GM20431 (cell line): ENCODE data around the gene TXNL4A.
"Not testable (repeated sequence)": the region's sequence is repeated elsewhere in the genome, so short reads cannot be mapped to it uniquely, and the experiment has no call there.

Source experiments
- in situ Hi-C: fragments of 300-500 bp; cut with MseI, MboI; formaldehyde crosslinking; loops from one replicate; pipeline ENCODE4 v1.15.0; 2020; ENCODE audit warnings: low sequenced_read_pairs; ENCODE audit not compliant: unreplicated experiment

Gene TXNL4A

GRCh38 chr18:80000877-80001276 lies 12.5 kb upstream of the TXNL4A start:
- in situ Hi-C loops, result no loop called here

DNA sequence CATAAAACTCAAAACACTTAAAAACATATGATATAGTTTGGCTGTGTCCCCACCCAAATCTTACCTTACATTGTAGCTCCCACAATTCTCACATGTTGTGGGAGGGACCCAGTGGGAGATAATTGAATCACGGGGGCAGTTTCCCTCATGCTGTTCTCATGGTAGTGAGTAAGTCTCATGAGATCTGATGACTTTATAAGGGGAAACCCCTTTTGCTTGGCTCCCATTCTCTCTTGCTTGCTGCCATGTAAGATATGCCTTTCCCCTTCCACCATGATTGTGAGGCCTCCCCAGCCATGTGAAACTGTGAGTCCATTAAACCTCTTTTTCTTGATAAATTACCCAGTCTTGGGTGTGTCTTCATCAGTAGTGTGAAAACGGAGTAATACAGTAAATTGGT lies 11.3 kb upstream of the TXNL4A start:
- in situ Hi-C loops, result not testable (repeated sequence)

GRCh38 chr18:79991494-79991893 lies 3.1 kb upstream of the TXNL4A start:
- in situ Hi-C loops, result no loop called here

- in situ Hi-C loops, result no loop called here
These were observed 783 bp upstream of the TXNL4A start for GRCh38 chr18:79989195-79989497.

DNA sequence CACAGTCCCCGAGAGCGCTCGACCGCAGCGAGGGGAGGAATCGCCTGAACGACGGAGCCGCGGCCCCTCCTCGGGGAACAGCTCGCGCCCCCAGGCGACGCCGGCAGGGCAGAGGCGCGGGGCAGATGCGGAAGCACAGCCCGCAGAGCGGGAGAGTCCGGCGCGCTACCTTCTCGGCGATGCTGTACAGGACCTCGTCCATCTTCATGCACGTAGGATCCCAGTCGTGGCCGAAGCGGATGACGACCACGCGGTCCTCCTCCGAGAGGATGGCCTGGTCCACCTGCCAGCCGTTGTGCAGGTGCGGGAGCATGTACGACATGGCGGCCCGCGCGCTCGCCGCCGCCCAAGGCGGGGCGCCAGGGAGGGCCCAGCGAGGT lies 302 bp downstream of the TXNL4A start:
- in situ Hi-C loops, result no loop called here

DNA sequence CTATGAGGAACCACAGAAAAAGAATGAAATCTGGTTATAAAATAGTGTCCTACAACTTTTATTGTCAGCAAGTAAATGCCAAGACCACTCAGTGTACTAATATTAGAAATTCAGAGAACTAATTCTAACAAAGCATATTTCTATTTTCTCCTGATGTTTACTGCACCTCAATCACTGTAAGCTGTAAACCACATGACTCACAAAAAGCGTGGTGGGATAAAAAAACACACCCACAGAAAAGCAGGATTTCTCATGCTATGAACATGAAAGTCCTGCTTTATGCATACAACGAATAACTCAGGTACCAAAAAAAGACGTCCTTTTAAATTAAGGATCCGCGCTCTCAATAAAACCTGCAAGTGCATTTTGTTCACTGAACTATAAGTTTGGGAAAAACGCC lies 797 bp downstream of the TXNL4A start:
- in situ Hi-C loops, result no loop called here

DNA sequence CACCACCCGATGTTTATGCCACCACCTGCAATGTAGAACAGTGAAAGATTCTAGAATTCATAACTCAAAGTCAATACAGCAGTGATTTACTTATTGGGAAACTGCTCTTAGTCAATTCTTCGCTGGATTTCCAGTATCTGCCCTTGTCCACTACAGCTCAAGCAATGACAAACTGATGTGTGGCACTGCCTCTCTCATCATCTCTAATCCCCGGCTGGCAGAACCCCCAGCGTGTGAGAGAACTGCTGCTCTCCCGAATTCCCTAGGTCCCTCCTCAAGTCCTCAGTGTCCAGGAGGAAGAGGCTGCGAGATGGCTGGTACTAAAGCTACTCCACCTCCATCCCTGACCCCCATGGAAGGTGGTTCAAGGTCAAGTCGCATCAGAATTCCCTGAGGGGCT lies 1.6 kb downstream of the TXNL4A start:
- in situ Hi-C loops, result no loop called here

DNA sequence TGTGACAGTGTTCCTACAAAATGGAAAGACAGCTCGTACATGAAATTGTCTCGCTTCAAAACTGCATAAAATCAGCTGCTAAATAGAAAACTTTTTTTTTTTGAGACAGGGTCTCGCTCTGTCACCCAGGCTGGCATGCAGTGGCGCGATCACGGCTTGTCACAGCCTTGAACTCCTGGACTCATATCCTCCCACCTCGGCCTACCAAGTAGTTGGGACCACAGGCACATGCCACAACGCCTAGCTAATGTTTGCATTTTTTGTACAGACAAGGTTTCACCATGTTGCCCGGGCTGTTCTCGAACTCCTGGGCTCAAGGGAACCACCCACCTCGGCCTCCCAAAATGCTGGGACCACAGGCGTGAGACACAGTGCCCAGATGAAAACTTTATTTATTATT lies 3.2 kb downstream of the TXNL4A start:
- in situ Hi-C loops, result no loop called here

DNA sequence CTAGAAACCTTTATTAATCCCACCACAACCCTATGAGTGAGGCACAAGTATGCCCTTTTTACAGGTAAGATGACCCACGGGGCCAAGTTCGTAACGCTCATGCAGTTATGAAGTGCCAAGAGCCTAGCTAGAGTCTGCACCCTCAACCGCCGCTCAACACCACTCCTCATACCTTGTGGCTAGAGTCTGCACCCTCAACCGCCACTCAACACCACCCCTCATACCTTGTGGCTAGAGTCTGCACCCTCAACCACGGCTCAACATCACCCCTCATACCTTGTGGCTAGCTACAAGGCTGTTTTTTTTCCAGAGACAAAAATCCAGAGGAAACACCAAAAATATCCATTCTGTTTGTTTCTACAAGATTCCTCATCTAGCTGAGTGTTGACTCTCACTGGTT lies 4.6 kb downstream of the TXNL4A start:
- in situ Hi-C loops, result no loop called here

DNA sequence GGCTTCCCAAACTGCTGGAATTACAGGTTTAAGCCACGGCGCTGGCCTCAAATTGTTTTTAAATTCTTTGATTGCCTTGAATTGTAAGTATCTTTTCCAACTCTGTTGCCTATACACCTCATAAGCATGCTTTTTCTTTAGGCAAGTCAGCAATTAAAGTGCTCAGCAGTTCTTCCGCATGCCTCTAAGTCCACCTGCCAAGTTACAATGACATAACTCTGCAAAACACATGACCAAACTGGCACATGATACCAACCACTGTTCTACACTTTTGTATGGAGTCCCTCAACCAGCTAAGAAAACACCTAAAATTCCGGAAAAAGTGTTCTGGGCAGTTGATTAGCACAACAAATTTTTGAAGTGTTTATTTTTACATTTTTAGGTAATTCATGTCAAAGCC lies 5.1 kb downstream of the TXNL4A start:
- in situ Hi-C loops, result no loop called here

- in situ Hi-C loops, result no loop called here
These were observed 5.6 kb downstream of the TXNL4A start for GRCh38 chr18:79982736-79983135.

DNA sequence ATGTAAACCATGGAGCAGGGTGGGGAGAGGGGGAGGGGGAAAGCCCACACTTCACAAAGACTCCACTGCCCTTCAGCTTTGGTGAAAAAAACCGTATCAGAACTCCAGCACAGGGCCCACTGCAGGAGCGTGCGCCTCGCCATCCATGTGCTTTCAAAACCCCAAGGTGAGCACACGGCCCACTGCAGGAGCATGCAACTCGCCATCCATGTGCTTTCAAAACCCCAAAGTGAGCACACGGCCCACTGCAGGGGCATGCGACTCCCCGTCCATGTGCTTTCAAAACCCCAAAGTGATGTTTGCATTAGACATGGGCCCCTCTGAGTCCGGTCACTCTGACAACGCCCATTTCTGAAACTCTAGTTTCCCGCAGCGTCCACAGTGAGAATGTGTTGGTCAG lies 7.8 kb downstream of the TXNL4A start:
- in situ Hi-C loops, result no loop called here

- in situ Hi-C loops, result no loop called here
These were observed 8.5 kb downstream of the TXNL4A start for GRCh38 chr18:79979843-79980242.

- in situ Hi-C loops, result no loop called here
These were observed 12.2 kb downstream of the TXNL4A start for GRCh38 chr18:79975985-79976680.

GRCh38 chr18:79975043-79975442 lies 13.3 kb downstream of the TXNL4A start:
- in situ Hi-C loops, result no loop called here

GRCh38 chr18:79974025-79974654 lies 14.2 kb downstream of the TXNL4A start:
- in situ Hi-C loops, result no loop called here

DNA sequence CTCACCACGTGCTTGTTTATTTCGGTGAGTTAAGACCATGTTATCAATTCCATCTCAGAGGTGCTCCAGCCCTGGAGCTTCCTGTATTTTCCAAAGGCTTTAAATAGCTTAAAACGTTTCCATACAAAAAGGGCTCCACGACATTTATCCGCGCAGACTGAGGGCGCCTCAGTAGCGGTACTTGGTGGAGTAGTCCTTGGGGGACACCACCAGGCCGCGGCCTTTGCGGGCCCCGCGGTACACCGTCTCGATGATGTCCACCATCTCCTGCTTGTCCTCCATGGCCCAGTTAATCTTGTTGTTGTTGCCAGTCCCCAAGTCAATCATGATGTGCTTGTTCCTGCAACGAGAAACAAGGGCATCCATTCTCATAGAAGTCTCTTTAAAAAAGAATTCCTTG lies 14.8 kb downstream of the TXNL4A start:
- in situ Hi-C loops, result no loop called here

- in situ Hi-C loops, result no loop called here
These were observed 15.6 kb downstream of the TXNL4A start for GRCh38 chr18:79972720-79973119.

DNA sequence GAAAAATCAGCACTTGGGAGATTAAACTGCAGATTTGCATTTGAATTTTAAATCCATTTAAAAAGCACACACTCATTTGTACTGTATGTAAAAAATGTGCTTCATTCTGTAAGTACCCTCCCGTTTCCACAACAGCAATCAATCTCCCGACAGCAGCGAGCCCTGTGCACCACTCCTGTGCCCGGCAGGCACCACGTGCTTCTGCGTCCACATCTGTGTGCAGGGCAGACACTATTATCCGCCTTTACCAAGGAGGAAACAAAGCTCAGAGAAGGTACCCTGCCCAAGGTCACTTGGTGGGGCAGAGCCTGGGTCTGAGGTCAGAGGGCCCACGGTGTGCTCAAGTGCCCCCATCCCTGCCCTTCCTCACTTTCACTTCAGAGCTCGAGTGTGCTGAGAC lies 16.4 kb downstream of the TXNL4A start:
- in situ Hi-C loops, result no loop called here

DNA sequence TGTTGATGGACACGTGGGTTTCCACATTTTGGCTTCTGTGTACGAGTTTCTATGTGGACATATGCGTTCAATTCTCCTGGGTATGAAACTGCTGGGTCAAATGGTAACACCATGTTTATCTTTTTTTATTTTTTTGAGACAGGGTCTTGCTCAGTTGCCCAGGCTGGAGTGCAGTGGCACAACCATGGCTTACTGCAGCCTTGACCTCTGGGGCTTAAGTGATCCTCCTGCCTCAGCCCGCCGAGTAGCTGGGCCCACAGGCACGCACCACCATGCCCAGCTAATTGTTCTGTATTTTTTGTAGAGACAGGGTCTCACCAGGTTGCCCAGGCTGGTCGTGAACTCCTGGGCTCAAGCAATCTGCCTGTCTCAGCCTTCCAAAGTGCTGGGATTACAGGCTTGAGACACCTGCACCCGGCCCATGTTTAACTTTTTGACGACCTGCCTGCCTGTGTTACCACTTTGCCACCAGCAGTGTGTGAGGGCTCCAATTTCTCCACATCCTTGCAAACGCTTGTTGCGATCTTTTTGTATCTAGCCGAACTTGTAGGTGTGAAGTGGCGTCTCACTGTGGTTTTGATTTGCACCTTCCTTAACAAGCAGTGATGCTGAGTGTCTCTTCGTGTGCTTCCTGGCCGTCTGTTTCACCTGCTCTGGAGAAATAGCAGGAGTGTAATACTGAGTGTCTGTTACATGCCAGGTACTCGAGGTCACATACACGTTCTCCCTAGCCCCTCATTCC lies 17.0 kb downstream of the TXNL4A start:
- in situ Hi-C loops, result no loop called here

GRCh38 chr18:79970419-79971133 lies 17.8 kb downstream of the TXNL4A start:
- in situ Hi-C loops, result no loop called here
